NCI-H1930 (cell line): ENCODE results near the gene P2RY12.

Source experiments
- DNase-seq, 2 experiments: peaks; one replicate each; lab custom pipeline; 2025; lab: John Stamatoyannopoulos, UW

P2RY12 gene

DNA sequence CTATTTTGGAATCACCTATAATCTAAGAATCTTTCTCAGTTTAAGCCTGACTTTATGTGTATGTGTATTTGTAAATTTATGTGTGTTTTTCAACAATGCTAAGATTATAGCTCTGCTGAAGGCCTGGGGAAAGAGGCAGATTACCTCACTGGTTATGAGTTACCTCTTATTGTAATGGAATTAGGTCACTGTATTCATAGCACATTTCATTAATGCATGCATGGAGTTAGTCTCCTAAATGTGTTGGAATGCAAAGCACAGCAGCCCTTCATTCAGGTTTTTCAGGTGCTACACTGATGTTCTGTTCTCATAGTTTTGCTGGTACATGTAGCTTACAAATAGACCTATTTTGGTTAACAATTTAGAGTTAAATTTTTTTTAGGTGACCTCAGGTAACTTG is 77.4 kb downstream of the P2RY12 start:
- no peak for DNase-seq

GRCh38 chr3:151306168-151306810 is 78.3 kb downstream of the P2RY12 start:
- no peak for DNase-seq

DNA sequence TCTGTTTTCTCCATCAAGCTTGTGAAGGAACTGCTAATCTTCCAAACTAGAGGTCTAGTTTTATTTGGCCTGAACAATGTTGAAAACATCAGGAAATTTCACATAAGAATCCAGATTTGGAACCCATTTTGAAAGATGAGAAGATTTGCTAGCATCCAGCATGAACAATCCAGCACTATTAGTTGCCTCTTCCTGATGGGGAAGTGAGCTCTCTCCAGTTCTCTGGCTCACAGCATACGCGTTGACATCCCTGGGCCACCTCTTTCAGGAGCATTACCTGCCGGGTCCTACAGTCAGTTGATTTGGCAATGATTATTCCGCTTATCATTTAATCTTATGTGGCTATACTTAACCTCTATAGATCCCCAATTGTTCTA is 78.8 kb downstream of the P2RY12 start:
- DNase-seq, result no peak

GRCh38 chr3:151305060-151305774 is 79.3 kb downstream of the P2RY12 start:
- no peak for DNase-seq

GRCh38 chr3:151303751-151304150 is 80.8 kb downstream of the P2RY12 start:
- DNase-seq, result no peak

GRCh38 chr3:151301787-151302186 is 82.8 kb downstream of the P2RY12 start:
- no peak for DNase-seq

DNA sequence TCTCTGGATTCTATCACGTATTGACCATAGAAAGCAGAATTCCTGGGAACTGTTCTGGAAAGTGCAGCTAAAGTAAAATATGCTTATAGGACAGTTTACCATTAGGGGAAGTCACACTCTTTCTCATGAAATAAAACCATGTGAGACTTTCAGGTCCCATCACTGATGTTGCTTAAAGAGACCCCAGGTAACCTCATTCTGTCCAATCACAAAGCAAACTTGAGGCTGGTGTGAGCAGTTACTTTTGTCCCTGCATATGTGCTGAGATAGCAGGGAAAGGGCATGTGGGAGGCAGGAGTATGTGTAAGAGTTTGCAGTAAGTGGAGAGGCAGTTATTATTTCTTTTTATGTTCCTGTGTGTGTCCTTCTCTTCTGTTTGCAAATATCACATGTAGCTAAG is 84.0 kb downstream of the P2RY12 start:
- DNase-seq, result no peak

DNA sequence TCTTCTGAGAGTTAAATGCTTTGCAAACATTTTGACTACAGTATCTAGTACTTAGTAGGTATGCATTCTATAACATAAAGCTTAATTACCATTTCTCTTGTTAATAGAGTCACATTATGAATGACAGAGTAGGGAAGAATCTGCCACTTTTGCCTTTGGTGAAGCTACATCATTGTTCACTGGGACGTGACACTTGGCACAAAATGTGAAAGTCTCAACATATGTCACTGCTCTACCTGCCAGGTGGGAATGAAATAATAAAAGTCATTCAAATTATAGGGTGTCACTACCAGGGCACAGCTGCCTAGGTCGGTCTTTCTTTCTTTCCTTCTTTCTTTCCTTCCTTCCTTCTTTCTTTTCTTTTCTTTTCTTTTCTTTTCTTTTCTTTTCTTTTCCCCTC is 85.5 kb downstream of the P2RY12 start:
- DNase-seq, result no peak

DNA sequence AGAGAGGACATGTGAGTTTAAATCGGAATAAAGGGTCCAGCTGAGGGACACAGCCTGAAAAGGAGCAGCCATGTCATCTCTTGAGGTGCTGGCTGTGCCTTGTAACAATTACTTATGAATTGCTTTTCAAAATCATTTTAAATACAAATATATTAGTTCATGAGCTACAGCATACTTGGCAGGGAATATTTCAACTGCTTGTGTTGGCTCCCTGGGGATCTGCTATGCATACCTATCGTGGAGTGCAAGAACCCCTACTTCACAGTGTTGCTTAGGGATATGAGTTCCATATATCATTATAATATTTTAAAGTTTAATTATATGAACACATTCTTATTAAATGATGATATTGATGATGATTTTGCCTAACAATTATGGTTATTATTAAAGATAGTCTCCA is 87.1 kb downstream of the P2RY12 start:
- no peak for DNase-seq

DNA sequence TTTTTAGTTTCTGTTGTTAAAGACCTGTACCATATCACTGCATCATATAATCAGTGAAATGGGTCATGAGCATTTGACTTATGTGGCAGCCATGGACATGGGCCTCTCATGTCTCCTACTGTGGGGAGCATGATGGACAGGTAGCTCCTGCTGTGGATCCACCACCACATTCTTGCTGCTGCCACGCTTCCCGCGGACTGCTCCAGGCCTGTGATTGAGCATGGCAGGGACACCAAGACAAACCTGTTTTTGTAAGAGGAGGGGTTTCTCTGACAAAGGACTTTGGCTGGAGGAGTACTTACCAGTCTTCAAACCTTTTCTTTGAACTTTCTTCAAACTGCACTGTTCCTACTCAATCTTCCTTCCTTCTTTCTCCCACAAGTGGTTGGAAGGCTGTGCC is 88.3 kb downstream of the P2RY12 start:
- DNase-seq, result no peak

GRCh38 chr3:151293127-151293526 is 91.4 kb downstream of the P2RY12 start:
- no peak for DNase-seq

DNA sequence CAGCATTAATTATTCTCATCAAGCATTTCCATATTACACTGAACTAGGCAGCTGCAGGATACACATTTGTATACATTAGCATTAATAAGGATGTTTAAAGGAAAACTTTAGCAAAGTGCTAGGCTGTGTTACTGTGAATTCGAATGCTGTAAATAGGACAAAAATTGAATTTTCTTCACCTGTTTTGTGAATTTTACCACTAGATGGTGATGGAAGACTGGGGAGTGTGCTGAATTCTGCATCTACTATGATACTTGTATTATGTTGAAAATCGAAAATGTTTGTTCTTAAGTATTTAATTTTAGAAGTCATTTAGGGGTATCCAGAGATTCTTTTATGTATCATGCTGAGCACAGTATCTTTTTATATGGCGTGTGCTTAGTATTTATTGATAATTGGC is 93.9 kb downstream of the P2RY12 start:
- no peak for DNase-seq

GRCh38 chr3:151289445-151289844 is 95.1 kb downstream of the P2RY12 start:
- no peak for DNase-seq
